SU-DHL-6 (cell line): ENCODE measurements around the gene ITLN1.

Experiments
- H2AFZ ChIP-seq: fragments of 200-600 bp; sonication (generic); 2 replicates; pipeline ENCODE4 v1.6.1; 2014; ENCODE audit warnings: low read depth, mild to moderate bottlenecking, moderate library complexity, mixed read lengths, antibody characterized with exemption, low read length; ENCODE audit not compliant: severe bottlenecking
- H3F3A ChIP-seq: fragments of 200-600 bp; shearing (Covaris generic); 2 replicates; pipeline ENCODE4 v1.6.0; 2016; ENCODE audit warnings: antibody characterized with exemption, mild to moderate bottlenecking; ENCODE audit not compliant: insufficient read depth
- H3K27ac ChIP-seq: fragments of 200-600 bp; sonication (generic); 2 replicates; pipeline ENCODE4 v1.5.1; 2016; ENCODE audit warnings: low read depth, mild to moderate bottlenecking, low read length, moderate library complexity, mixed read lengths
- H3K27me3 ChIP-seq: fragments of 200-600 bp; sonication (generic), shearing (Covaris generic); 2 replicates; pipeline ENCODE4 v1.6.0; 2014; ENCODE audit warnings: mild to moderate bottlenecking, low read length
- H3K36me3 ChIP-seq: fragments of 200-600 bp; sonication (generic); 2 replicates; pipeline ENCODE4 v1.6.1; 2014; ENCODE audit warnings: mild to moderate bottlenecking, low read length, mixed read lengths
- H3K4me2 ChIP-seq: fragments of 300-600, 200-600 bp; shearing (Covaris generic), sonication (generic); 2 replicates; pipeline ENCODE4 v1.6.0; 2014; ENCODE audit warnings: low read length, low read depth, mild to moderate bottlenecking; ENCODE audit not compliant: poor library complexity, severe bottlenecking
- H3K4me3 ChIP-seq: fragments of 200-600 bp; sonication (generic); 2 replicates; pipeline ENCODE4 v1.5.1; 2014; ENCODE audit warnings: antibody characterized with exemption, low read length, mild to moderate bottlenecking, mixed read lengths; ENCODE audit not compliant: insufficient read depth, poor library complexity, severe bottlenecking
- H3K79me2 ChIP-seq: fragments of 200-600 bp; sonication (generic); 2 replicates; pipeline ENCODE4 v1.6.1; 2014; ENCODE audit warnings: mild to moderate bottlenecking, low read length, moderate library complexity; ENCODE audit not compliant: insufficient read depth
- H3K9ac ChIP-seq: fragments of 200-600 bp; sonication (generic); 2 replicates; pipeline ENCODE4 v1.7.0; 2014; ENCODE audit warnings: mild to moderate bottlenecking, low read length
- H3K9me2 ChIP-seq: fragments of 200-600 bp; sonication (generic); replicated peaks from 2 replicates; pipeline ENCODE4 v1.6.1; 2014; ENCODE audit warnings: low read length; ENCODE audit not compliant: insufficient read depth
- H3K9me3 ChIP-seq: fragments of 200-600 bp; sonication (generic); 2 replicates; pipeline ENCODE4 v1.6.1; 2014; ENCODE audit warnings: low read length, mixed read lengths; ENCODE audit not compliant: insufficient read depth
- H4K20me1 ChIP-seq: fragments of 200-600 bp; sonication (generic); 2 replicates; pipeline ENCODE4 v1.6.1; 2014; ENCODE audit warnings: low read depth, mild to moderate bottlenecking, antibody characterized with exemption, low read length, moderate library complexity, mixed read lengths
- EZH2phosphoT487 ChIP-seq: fragments of 200-600 bp; sonication (generic), shearing (Covaris generic); conservative IDR thresholded peaks from 2 replicates; pipeline ENCODE4 v1.6.1; 2018; ENCODE audit warnings: mild to moderate bottlenecking, antibody characterized with exemption, low read length, moderate library complexity, mixed read lengths
- TF ChIP-seq, protein P1 (sequence below): fragments of 200-600 bp; sonication (generic); IDR thresholded peaks from one replicate; pipeline ENCODE4 v1.5.1; 2017; ENCODE audit warnings: antibody characterized with exemption, mild to moderate bottlenecking, low read length, moderate library complexity; ENCODE audit not compliant: insufficient read depth, poor library complexity, severe bottlenecking

Gene ITLN1

DNA sequence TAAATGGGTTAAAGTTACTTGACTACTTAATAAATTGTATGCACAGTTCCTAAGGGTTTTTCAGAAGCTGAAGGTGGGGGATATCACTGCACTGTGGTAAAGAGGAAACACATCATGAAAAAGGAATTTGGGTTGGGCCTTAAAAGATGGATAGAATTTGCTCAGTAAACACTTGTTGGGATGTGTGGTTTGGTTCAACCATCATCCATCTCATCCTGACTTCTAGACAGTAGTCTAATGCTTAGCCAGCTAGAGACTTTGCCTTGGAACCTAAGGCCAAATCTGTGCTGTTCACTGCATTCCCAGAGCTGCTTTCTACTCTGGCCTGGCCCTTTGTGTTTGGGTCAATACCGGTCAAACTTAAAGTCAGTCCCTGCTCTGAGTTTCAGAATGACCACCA lies 58.4 kb downstream of the ITLN1 start:
- Histone ChIP-seq H3K27ac (no peak overlapping the region), H3K9me2 (no peaks in the 10 kb centered on the region), H3F3A (no peaks in the 10 kb centered on the region), H3K36me3 (no peaks in the 10 kb centered on the region), H3K79me2 (no peaks in the 10 kb centered on the region), H3K9me3 (no peaks in the 10 kb centered on the region), H3K27me3 (no peaks in the 10 kb centered on the region), H4K20me1 (no peaks in the 10 kb centered on the region), H2AFZ (no peak overlapping the region), H3K4me2 (no peak overlapping the region), H3K4me3 (no peak overlapping the region), H3K9ac (no peak overlapping the region)
- TF ChIP-seq, protein P1, sequence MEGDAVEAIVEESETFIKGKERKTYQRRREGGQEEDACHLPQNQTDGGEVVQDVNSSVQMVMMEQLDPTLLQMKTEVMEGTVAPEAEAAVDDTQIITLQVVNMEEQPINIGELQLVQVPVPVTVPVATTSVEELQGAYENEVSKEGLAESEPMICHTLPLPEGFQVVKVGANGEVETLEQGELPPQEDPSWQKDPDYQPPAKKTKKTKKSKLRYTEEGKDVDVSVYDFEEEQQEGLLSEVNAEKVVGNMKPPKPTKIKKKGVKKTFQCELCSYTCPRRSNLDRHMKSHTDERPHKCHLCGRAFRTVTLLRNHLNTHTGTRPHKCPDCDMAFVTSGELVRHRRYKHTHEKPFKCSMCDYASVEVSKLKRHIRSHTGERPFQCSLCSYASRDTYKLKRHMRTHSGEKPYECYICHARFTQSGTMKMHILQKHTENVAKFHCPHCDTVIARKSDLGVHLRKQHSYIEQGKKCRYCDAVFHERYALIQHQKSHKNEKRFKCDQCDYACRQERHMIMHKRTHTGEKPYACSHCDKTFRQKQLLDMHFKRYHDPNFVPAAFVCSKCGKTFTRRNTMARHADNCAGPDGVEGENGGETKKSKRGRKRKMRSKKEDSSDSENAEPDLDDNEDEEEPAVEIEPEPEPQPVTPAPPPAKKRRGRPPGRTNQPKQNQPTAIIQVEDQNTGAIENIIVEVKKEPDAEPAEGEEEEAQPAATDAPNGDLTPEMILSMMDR, result no peak
- TF ChIP-seq EZH2phosphoT487, result no peak
